OCI-LY1 (cell line): Measurements from ENCODE around the gene PVRIG.
"Not testable (repeated sequence)": the region's sequence is repeated elsewhere in the genome, so short reads cannot be mapped to it uniquely, and the experiment has no call there.

Experiments used
- H2AFZ ChIP-seq: fragments of 200-600 bp; sonication (generic), shearing (Covaris generic); 2 replicates; pipeline ENCODE4 v1.6.0; 2014; ENCODE audit warnings: antibody characterized with exemption, mild to moderate bottlenecking, low read length
- H3F3A ChIP-seq: fragments of 200-600 bp; sonication (generic), shearing (Covaris generic); 2 replicates; pipeline ENCODE4 v1.6.0; 2014; ENCODE audit warnings: mild to moderate bottlenecking, antibody characterized with exemption, low read length, moderate library complexity; ENCODE audit not compliant: insufficient read depth
- H3K27ac ChIP-seq: fragments of 200-600 bp; sonication (generic); 2 replicates; pipeline ENCODE4 v1.5.1; 2014; ENCODE audit warnings: low read length, mixed run types, mild to moderate bottlenecking, low read depth; ENCODE audit not compliant: poor library complexity, severe bottlenecking
- H3K27me3 ChIP-seq: fragments of 200-600 bp; sonication (generic); 2 replicates; pipeline ENCODE4 v1.6.0; 2014; ENCODE audit warnings: antibody characterized with exemption, mild to moderate bottlenecking, low read length, moderate library complexity; ENCODE audit not compliant: insufficient read depth
- H3K36me3 ChIP-seq: fragments of 200-600 bp; sonication (generic); 2 replicates; pipeline ENCODE4 v1.6.1; 2014; ENCODE audit warnings: mild to moderate bottlenecking, antibody characterized with exemption, low read length, moderate library complexity, mixed read lengths; ENCODE audit not compliant: insufficient read depth
- H3K4me1 ChIP-seq: fragments of 200-600 bp; sonication (generic); 2 replicates; pipeline ENCODE4 v1.5.1; 2014; ENCODE audit warnings: mild to moderate bottlenecking, low read length, moderate library complexity; ENCODE audit not compliant: insufficient read depth, severe bottlenecking
- H3K4me2 ChIP-seq: fragments of 200-600 bp; sonication (generic), shearing (Covaris generic); 2 replicates; pipeline ENCODE4 v1.6.1; 2014; ENCODE audit warnings: low read length
- H3K4me3 ChIP-seq: fragments of 200-600 bp; sonication (generic); 2 replicates; pipeline ENCODE4 v1.5.1; 2014; ENCODE audit warnings: low read length, low read depth, mild to moderate bottlenecking, mixed read lengths; ENCODE audit not compliant: poor library complexity, severe bottlenecking
- H3K79me2 ChIP-seq: fragments of 200-600 bp; shearing (Covaris generic); 2 replicates; pipeline ENCODE4 v1.6.1; 2016; ENCODE audit warnings: mixed run types, low read length, mixed read lengths; ENCODE audit not compliant: insufficient read depth
- H3K9ac ChIP-seq: fragments of 200-600 bp; sonication (generic), shearing (Covaris generic); 2 replicates; pipeline ENCODE4 v1.6.1; 2014; ENCODE audit warnings: mild to moderate bottlenecking, low read length, mixed read lengths
- H3K9me2 ChIP-seq: fragments of 200-600 bp; sonication (generic), shearing (Covaris generic); 2 replicates; pipeline ENCODE4 v1.6.1; 2014; ENCODE audit warnings: low read depth, mild to moderate bottlenecking, low read length, mixed read lengths
- H3K9me3 ChIP-seq: fragments of 200-600 bp; shearing (Covaris generic); 2 replicates; pipeline ENCODE4 v1.6.1; 2014; ENCODE audit warnings: low read length, mixed read lengths
- H4K20me1 ChIP-seq: fragments of 200-600 bp; sonication (generic), shearing (Covaris generic); 2 replicates; pipeline ENCODE4 v1.6.0; 2016; ENCODE audit warnings: mild to moderate bottlenecking, low read length; ENCODE audit not compliant: insufficient read depth
- EZH2 ChIP-seq: fragments of 200-600 bp; sonication (generic), shearing (Covaris generic); IDR thresholded peaks from 2 replicates; pipeline ENCODE4 v1.8.0; 2017; ENCODE audit warnings: borderline replicate concordance, mixed run types, mild to moderate bottlenecking, antibody characterized with exemption, low read length, moderate library complexity, mixed read lengths
- TF ChIP-seq, protein P1 (sequence below): fragments of 200-600 bp; sonication (generic), shearing (Covaris generic); IDR thresholded peaks from 2 replicates; pipeline ENCODE4 v1.5.1; 2017; ENCODE audit warnings: mild to moderate bottlenecking, antibody characterized with exemption, low read length, moderate library complexity, mixed read lengths

PVRIG gene

DNA sequence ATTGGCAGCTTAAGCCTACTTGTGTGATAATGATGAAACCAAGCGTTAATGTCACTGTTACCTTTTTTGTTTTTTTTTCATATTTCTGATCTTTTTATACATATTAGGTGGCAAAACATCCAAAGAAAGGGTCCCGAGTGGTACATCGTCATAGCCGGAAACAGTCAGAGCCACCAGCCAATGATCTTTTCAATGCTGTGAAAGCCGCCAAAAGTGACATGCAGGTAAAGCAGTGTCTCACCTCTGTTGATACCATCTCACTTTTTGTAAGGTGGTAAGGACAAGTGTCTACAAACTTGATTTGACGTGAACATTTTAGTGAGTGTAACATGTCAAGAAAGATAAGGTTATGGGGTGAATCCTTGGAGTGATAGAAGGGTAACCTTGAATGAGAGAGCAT, 37.1 kb upstream of the PVRIG start:
- not testable (repeated sequence) for H3K9me3 ChIP-seq, H3K36me3 ChIP-seq, H3K9ac ChIP-seq, H4K20me1 ChIP-seq, H3F3A ChIP-seq, H3K27me3 ChIP-seq, H3K9me2 ChIP-seq, H3K4me3 ChIP-seq, H3K79me2 ChIP-seq
- peak overlapping the region; percentile 58 for H3K4me2 ChIP-seq
- peaks cover 39% of the 10 kb centered on the region for H3K4me1 ChIP-seq
- H3K27ac ChIP-seq = peak overlapping the region; percentile 59
- 0 out of 2 replicates have a peak overlapping the region, but pooled peaks have one; percentile 23 for H2AFZ ChIP-seq

DNA sequence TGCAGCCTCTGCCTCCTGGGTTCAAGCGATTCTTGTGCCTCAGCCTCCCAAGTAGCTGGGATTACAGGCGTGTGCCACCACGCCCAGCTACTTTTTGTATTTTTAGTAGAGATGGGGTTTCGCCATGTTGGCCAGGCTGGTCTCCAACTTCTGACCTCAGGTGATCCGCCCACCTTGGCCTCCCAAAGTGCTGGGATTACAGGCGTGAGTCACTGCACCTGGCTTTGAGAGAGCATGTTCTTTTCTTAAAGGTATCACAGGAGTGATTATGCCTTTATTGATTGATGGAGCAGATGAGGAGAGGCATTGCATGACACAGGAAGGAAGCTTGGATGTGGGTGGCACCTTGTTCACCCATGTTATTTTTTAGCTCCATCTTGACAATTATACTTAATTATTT, 36.7 kb upstream of the PVRIG start:
- H4K20me1 ChIP-seq, H3F3A ChIP-seq, H3K9me2 ChIP-seq, H3K79me2 ChIP-seq, H3K36me3 ChIP-seq, H2AFZ ChIP-seq, H3K27me3 ChIP-seq, H3K9me3 ChIP-seq, H3K9ac ChIP-seq, H3K4me2 ChIP-seq, H3K4me3 ChIP-seq: not testable (repeated sequence)
- Histone ChIP-seq H3K4me1 (peaks cover 39% of the 10 kb centered on the region), H3K27ac (peak overlapping the region; percentile 59)

DNA sequence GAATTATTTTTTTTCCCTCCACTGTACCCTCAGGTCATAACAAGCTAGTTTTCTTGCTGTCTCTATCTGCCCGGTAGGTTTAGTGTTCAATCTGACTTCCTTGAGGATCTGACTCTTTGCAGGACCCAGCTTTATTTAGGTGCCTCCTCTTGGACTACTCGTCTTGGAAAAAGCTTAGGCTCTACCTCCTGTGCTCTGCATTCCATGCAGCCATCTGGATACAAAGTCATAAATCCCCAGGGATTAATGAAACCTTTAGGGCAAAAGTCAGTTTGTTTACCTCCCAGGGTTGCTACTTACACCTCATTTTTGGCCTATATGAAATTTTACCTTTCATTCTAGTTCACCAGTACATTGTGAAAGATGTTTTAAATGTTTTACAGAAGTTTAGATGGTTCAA, 34.0 kb upstream of the PVRIG start:
- no peak overlapping the region for H3K4me3 ChIP-seq
- H3K36me3 ChIP-seq = no peaks in the 10 kb centered on the region
- no peak overlapping the region for H2AFZ ChIP-seq
- H3K4me1 ChIP-seq = peaks cover 44% of the 10 kb centered on the region
- no peak overlapping the region for H3K9ac ChIP-seq
- H3K4me2 ChIP-seq = no peak overlapping the region
- H3K27me3 ChIP-seq = no peaks in the 10 kb centered on the region
- H3K9me2 ChIP-seq = no peaks in the 10 kb centered on the region
- no peaks in the 10 kb centered on the region for H3K79me2 ChIP-seq
- H3K9me3 ChIP-seq = no peaks in the 10 kb centered on the region
- H3F3A ChIP-seq = no peaks in the 10 kb centered on the region
- no peak overlapping the region for H3K27ac ChIP-seq
- H4K20me1 ChIP-seq = no peaks in the 10 kb centered on the region
- TF ChIP-seq, protein P1, sequence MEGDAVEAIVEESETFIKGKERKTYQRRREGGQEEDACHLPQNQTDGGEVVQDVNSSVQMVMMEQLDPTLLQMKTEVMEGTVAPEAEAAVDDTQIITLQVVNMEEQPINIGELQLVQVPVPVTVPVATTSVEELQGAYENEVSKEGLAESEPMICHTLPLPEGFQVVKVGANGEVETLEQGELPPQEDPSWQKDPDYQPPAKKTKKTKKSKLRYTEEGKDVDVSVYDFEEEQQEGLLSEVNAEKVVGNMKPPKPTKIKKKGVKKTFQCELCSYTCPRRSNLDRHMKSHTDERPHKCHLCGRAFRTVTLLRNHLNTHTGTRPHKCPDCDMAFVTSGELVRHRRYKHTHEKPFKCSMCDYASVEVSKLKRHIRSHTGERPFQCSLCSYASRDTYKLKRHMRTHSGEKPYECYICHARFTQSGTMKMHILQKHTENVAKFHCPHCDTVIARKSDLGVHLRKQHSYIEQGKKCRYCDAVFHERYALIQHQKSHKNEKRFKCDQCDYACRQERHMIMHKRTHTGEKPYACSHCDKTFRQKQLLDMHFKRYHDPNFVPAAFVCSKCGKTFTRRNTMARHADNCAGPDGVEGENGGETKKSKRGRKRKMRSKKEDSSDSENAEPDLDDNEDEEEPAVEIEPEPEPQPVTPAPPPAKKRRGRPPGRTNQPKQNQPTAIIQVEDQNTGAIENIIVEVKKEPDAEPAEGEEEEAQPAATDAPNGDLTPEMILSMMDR = no peak
- TF ChIP-seq EZH2 = no peak

DNA sequence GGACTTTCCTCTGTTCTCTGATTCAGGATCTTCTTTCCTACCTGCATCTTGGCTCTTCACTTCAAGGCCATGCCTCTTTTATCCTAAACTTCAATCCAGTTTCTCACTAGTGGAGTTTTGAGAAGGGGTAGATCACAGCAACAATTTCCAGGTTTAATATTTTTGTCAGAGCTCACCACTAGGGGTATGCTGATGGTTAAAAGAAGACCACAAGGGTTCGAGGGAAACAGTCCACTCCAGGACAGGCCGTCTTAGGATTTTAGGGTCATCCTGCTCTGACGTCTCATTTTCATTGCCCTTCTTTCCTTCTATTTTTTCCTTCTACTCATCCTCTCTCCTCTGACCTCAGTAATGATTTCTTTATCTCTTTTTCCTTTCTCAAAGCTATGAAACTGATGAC, 30.7 kb upstream of the PVRIG start:
- H3K27me3 ChIP-seq = no peaks in the 10 kb centered on the region
- H2AFZ ChIP-seq = no peak overlapping the region
- H3K9me3 ChIP-seq = no peaks in the 10 kb centered on the region
- H3K27ac ChIP-seq = peak overlapping the region; percentile 93
- H3K9me2 ChIP-seq = no peaks in the 10 kb centered on the region
- H3K9ac ChIP-seq = peak overlapping the region; percentile 9; the same call in 1 of the 2 replicates
- no peak overlapping the region for H3K4me3 ChIP-seq
- TF ChIP-seq EZH2 = no peak
- TF ChIP-seq, protein P1 = peak; percentile 53; the same call in 1 of the 2 replicates
- H3K4me2 ChIP-seq = no peak overlapping the region
- H3K4me1 ChIP-seq = peaks cover 52% of the 10 kb centered on the region
- no peaks in the 10 kb centered on the region for H3K79me2 ChIP-seq
- no peaks in the 10 kb centered on the region for H4K20me1 ChIP-seq
- no peaks in the 10 kb centered on the region for H3K36me3 ChIP-seq
- no peaks in the 10 kb centered on the region for H3F3A ChIP-seq
